ENCODE data around the gene TDP1. TPM values are rescaled to one million over a fixed set of nuclear protein-coding genes. Genes with fewer than 3 reads are reported as not detected.

The TDP1 gene
- total and polyA plus RNA-seq, 2 experiments from 2014 or later, result 23.0 to 63.6 TPM

DNA sequence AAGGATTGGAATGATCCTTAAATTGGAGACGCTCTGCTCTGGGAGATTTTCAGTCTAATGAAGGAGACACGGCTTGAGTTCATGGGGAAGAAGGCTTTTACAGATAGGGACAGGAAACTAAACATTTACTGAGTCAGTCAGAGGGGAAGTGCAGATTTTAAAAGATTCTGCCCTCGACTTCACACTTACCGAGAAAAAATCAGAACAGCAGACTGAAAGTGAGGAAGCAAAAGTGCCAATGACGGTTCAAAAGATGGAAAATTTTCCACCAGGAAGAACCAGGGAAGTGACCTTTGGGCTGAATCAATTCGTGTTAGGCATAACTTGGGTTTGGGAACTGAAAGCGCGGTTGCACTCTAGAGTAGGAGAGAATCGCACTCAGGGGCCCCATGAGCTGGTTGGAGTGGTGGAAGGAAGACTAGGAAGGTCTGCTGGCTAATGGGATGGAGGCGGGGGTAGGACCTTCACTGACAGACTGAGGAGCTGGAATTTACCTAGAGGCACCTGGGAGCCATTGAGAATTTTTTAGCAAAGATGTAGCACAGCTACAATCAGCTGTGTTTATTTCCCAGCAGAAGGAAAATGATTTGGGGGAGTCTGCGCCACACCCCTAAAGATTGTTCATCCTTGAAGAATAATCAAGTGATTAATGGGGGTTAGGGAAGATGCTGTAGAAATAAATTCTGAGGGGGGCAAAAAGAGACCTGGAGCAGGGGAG is 107.3 kb downstream of the TDP1 start:
- H3K36me3 Mint-ChIP-seq (ENCODE audit: low read depth), result no peaks in the 10 kb centered on the region
- Histone ChIP-seq H3K4me1 (ENCODE audit: insufficient read depth) (peaks cover 21% of the 10 kb centered on the region), H3K4me2 (peak overlapping the region; percentile 89), H4K20me1 (replicated peaks; ENCODE audit: insufficient read depth) (0 out of 2 replicates have a peak, but pooled peaks cover 3% of the 10 kb centered on the region), H3F3A (replicated peaks; ENCODE audit: low read depth) (peaks cover 5% of the 10 kb centered on the region; the same call in 1 of the 2 replicates), H3K27ac (ENCODE audit: low read depth) (no peak overlapping the region), H3K4me3 (peak overlapping the region; percentile 86), H2AFZ (peak overlapping the region; percentile 95; the same call in 1 of the 2 replicates), H3K79me2 (replicated peaks; ENCODE audit: insufficient read depth) (no peaks in the 10 kb centered on the region), H3K9me2 (ENCODE audit: insufficient read depth) (no peaks in the 10 kb centered on the region), H3K36me3 (ENCODE audit: insufficient read depth) (no peaks in the 10 kb centered on the region), H3K27me3 (ENCODE audit: insufficient read depth) (peaks cover 76% of the 10 kb centered on the region)
- H3K27me3 Mint-ChIP-seq (ENCODE audit: insufficient read depth, low read depth, poor library complexity), result peaks cover 56% of the 10 kb centered on the region
- ATAC-seq (no peak), DNase-seq (ENCODE audit: low spot score) (peak; percentile 21)
- H3K4me3 Mint-ChIP-seq, result peak overlapping the region; percentile 75
- H3K4me1 Mint-ChIP-seq, result peaks cover 20% of the 10 kb centered on the region
- TF ChIP-seq STAT1 (IDR thresholded peaks at IDR 0.05; ENCODE audit: unreplicated experiment) (no peak), ETS1 (IDR thresholded peaks at IDR 0.05) (no peak), EZH2 (IDR thresholded peaks at IDR 0.05; ENCODE audit: low read depth, unreplicated experiment) (peak; percentile 53), ZNF462 (CRISPR knock-in tag; IDR thresholded peaks at IDR 0.05) (no peak)
- TF ChIP-seq, protein P1, sequence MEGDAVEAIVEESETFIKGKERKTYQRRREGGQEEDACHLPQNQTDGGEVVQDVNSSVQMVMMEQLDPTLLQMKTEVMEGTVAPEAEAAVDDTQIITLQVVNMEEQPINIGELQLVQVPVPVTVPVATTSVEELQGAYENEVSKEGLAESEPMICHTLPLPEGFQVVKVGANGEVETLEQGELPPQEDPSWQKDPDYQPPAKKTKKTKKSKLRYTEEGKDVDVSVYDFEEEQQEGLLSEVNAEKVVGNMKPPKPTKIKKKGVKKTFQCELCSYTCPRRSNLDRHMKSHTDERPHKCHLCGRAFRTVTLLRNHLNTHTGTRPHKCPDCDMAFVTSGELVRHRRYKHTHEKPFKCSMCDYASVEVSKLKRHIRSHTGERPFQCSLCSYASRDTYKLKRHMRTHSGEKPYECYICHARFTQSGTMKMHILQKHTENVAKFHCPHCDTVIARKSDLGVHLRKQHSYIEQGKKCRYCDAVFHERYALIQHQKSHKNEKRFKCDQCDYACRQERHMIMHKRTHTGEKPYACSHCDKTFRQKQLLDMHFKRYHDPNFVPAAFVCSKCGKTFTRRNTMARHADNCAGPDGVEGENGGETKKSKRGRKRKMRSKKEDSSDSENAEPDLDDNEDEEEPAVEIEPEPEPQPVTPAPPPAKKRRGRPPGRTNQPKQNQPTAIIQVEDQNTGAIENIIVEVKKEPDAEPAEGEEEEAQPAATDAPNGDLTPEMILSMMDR (conservative IDR thresholded peaks at IDR 0.05; ENCODE audit: low read depth in 2 of 2), result no peak
- H3K9me3 Mint-ChIP-seq, result no peaks in the 10 kb centered on the region
- no peak overlapping the region for H3K27ac Mint-ChIP-seq
